NCI-H1930 (cell line): ENCODE data around the gene TTC17.
"Not testable (repeated sequence)": the region's sequence is repeated elsewhere in the genome, so short reads cannot be mapped to it uniquely, and the experiment has no call there.

Source experiments
- DNase-seq, 2 experiments: peaks; one replicate each; lab custom pipeline; 2025; lab: John Stamatoyannopoulos, UW

Gene TTC17

GRCh38 chr11:43392713-43393112, 34.0 kb downstream of the TTC17 start:
- DNase-seq, result no peak

GRCh38 chr11:43393765-43394355, 35.1 kb downstream of the TTC17 start:
- DNase-seq, result no peak

- no peak for DNase-seq
Observed at GRCh38 chr11:43396617-43397016, 37.9 kb downstream of the TTC17 start.

- no peak for DNase-seq
Observed at GRCh38 chr11:43397251-43397650, 38.5 kb downstream of the TTC17 start.

- DNase-seq, result no peak
Observed at GRCh38 chr11:43399983-43400630, 41.4 kb downstream of the TTC17 start.

- DNase-seq, result no peak
Observed at GRCh38 chr11:43401252-43401651, 42.5 kb downstream of the TTC17 start.

GRCh38 chr11:43401811-43402210, 43.1 kb downstream of the TTC17 start:
- not testable (repeated sequence) for DNase-seq

- DNase-seq, result no peak
Observed at GRCh38 chr11:43403357-43404231, 44.9 kb downstream of the TTC17 start.

- no peak for DNase-seq
Observed at GRCh38 chr11:43404406-43404805, 45.7 kb downstream of the TTC17 start.

GRCh38 chr11:43404836-43405479, 46.2 kb downstream of the TTC17 start:
- no peak for DNase-seq

GRCh38 chr11:43408277-43408676, 49.6 kb downstream of the TTC17 start:
- no peak for DNase-seq

GRCh38 chr11:43410394-43410793, 51.7 kb downstream of the TTC17 start:
- no peak for DNase-seq

GRCh38 chr11:43418197-43418596, 59.5 kb downstream of the TTC17 start:
- no peak for DNase-seq

GRCh38 chr11:43419460-43419859, 60.7 kb downstream of the TTC17 start:
- peak in 1 of 2 experiments; percentile 13 for DNase-seq

GRCh38 chr11:43427971-43428370, 69.3 kb downstream of the TTC17 start:
- no peak for DNase-seq

- DNase-seq, result not testable (repeated sequence)
Observed at GRCh38 chr11:43430916-43431315, 72.2 kb downstream of the TTC17 start.

GRCh38 chr11:43434893-43435292, 76.2 kb downstream of the TTC17 start:
- DNase-seq, result no peak

- no peak for DNase-seq
Observed at GRCh38 chr11:43440486-43440885, 81.8 kb downstream of the TTC17 start.

- no peak for DNase-seq
Observed at GRCh38 chr11:43443811-43444210, 85.1 kb downstream of the TTC17 start.

- DNase-seq, result no peak
Observed at GRCh38 chr11:43447151-43447550, 88.4 kb downstream of the TTC17 start.

GRCh38 chr11:43458486-43458885, 99.8 kb downstream of the TTC17 start:
- no peak for DNase-seq

- no peak for DNase-seq
Observed at GRCh38 chr11:43459246-43459645, 100.5 kb downstream of the TTC17 start.
